WTC11 (cell line): ENCODE measurements around the gene ATP6V1C2. TPM values are rescaled to one million over a fixed set of nuclear protein-coding genes. Genes with fewer than 3 reads are reported as not detected.

ENCODE experiments used
- ATAC-seq: fragments of 200-7000 bp; cut with Tn5 transposase; 2 replicates; pipeline ENCODE4 v1.10.0; 2021; ENCODE audit warnings: mild to moderate bottlenecking, moderate library complexity
- CTCF ChIA-PET: fragments of 300-600 bp; sonication (Branson Sonifier 250); formaldehyde crosslinking; loops from one replicate; lab custom pipeline; 2021; ENCODE audit warnings: antibody characterized with exemption; lab: Charles Lee
- POLR2A ChIA-PET: fragments of 350-600 bp; sonication (Branson Sonifier 250); formaldehyde crosslinking; loops from one replicate; lab custom pipeline; 2021; ENCODE audit warnings: antibody characterized with exemption; lab: Charles Lee
- DNase-seq: peaks from one replicate; pipeline ENCODE4 v3.0.0; 2021; ENCODE audit warnings: low spot score
- H3K27ac Mint-ChIP-seq: 2 replicates; pipeline ENCODE4 v1.8.0; 2021; ENCODE audit warnings: mixed read lengths
- H3K27me3 Mint-ChIP-seq: 2 replicates; pipeline ENCODE4 v1.8.0; 2021; ENCODE audit warnings: low read depth, mild to moderate bottlenecking, moderate library complexity, mixed read lengths
- H3K36me3 Mint-ChIP-seq: 2 replicates; pipeline ENCODE4 v1.8.0; 2021; ENCODE audit warnings: mixed read lengths
- H3K4me1 Mint-ChIP-seq: 2 replicates; pipeline ENCODE4 v1.8.0; 2022; ENCODE audit warnings: mixed read lengths
- H3K4me3 Mint-ChIP-seq: 2 replicates; pipeline ENCODE4 v1.8.0; 2021; ENCODE audit warnings: mild to moderate bottlenecking, moderate library complexity, mixed read lengths
- H3K9me3 Mint-ChIP-seq: 2 replicates; pipeline ENCODE4 v1.8.0; 2021; ENCODE audit warnings: mixed read lengths
- E2F1 ChIP-seq: sonication (generic); formaldehyde crosslinking; IDR thresholded peaks from 2 replicates; pipeline ENCODE4 v1.8.0; 2022; ENCODE audit warnings: mild to moderate bottlenecking, missing genetic modification reagents
- ESRRA ChIP-seq: sonication (generic); formaldehyde crosslinking; IDR thresholded peaks from 2 replicates; pipeline ENCODE4 v1.8.1; 2022; ENCODE audit warnings: mild to moderate bottlenecking, missing genetic modification reagents, borderline replicate concordance
- FOXK1 ChIP-seq: sonication (generic); formaldehyde crosslinking; IDR thresholded peaks from 2 replicates; pipeline ENCODE4 v1.8.0; 2022; ENCODE audit warnings: mild to moderate bottlenecking, moderate library complexity, missing genetic modification reagents
- FOXP1 ChIP-seq: sonication (generic); formaldehyde crosslinking; IDR thresholded peaks from 2 replicates; pipeline ENCODE4 v1.8.0; 2022; ENCODE audit warnings: missing genetic modification reagents, mild to moderate bottlenecking, moderate library complexity, borderline replicate concordance
- IRF2 ChIP-seq: sonication (generic); formaldehyde crosslinking; IDR thresholded peaks from 2 replicates; pipeline ENCODE4 v1.8.0; 2022; ENCODE audit warnings: low read depth, missing genetic modification reagents, borderline replicate concordance
- MXD4 ChIP-seq: fragments of 250-450 bp; sonication (Bioruptor Pico); IDR thresholded peaks from 2 replicates; pipeline ENCODE4 v1.8.0; 2021; ENCODE audit warnings: mild to moderate bottlenecking, moderate library complexity, borderline replicate concordance
- MYBL2 ChIP-seq: sonication (generic); formaldehyde crosslinking; IDR thresholded peaks from 2 replicates; pipeline ENCODE4 v1.8.1; 2023; ENCODE audit warnings: mild to moderate bottlenecking, moderate library complexity, missing genetic modification reagents
- RELA ChIP-seq: sonication (generic); formaldehyde crosslinking; IDR thresholded peaks from 2 replicates; pipeline ENCODE4 v1.8.1; 2022; ENCODE audit warnings: missing genetic modification reagents, mild to moderate bottlenecking, borderline replicate concordance
- TEAD4 ChIP-seq: sonication (generic); formaldehyde crosslinking; IDR thresholded peaks from 2 replicates; pipeline ENCODE4 v1.8.0; 2022; ENCODE audit warnings: mild to moderate bottlenecking, missing genetic modification reagents
- USF1 ChIP-seq: sonication (generic); formaldehyde crosslinking; IDR thresholded peaks from 2 replicates; pipeline ENCODE4 v1.8.0; 2022; ENCODE audit warnings: mild to moderate bottlenecking, missing genetic modification reagents
- ZNF317 ChIP-seq: sonication (generic); formaldehyde crosslinking; IDR thresholded peaks from 2 replicates; pipeline ENCODE4 v1.8.1; 2023; ENCODE audit warnings: low read depth, mild to moderate bottlenecking, moderate library complexity, missing genetic modification reagents, borderline replicate concordance
- ZNF396 ChIP-seq: fragments of 250-450 bp; sonication (Bioruptor Pico); IDR thresholded peaks from 2 replicates; pipeline ENCODE4 v1.8.0; 2021; ENCODE audit warnings: mild to moderate bottlenecking, moderate library complexity, borderline replicate concordance
- ZNF425 ChIP-seq: fragments of 250-450 bp; sonication (Bioruptor Pico); conservative IDR thresholded peaks from 2 replicates; pipeline ENCODE4 v1.9.0; 2021; ENCODE audit warnings: mild to moderate bottlenecking
- ZNF671 ChIP-seq: fragments of 250-450 bp; sonication (Bioruptor Pico); IDR thresholded peaks from 2 replicates; pipeline ENCODE4 v1.8.0; 2021; ENCODE audit warnings: mild to moderate bottlenecking
- total RNA-seq: library from RNA; stranded (reverse); gene quantifications from 3 replicates; pipeline ENCODE4 v1.2.3, GENCODE V29; 2021

Gene ATP6V1C2
- total RNA-seq, 1 experiment from 2014 or later = 0.42 TPM

GRCh38 chr2:10738192-10738591, 16.8 kb downstream of the ATP6V1C2 start:
- CTCF ChIA-PET = no interaction called here
- H3K36me3 Mint-ChIP-seq = no peaks in the 10 kb centered on the region

GRCh38 chr2:10740226-10740625, 18.8 kb downstream of the ATP6V1C2 start:
- Mint-ChIP-seq H3K27me3 (no peaks in the 10 kb centered on the region; the same call in 1 of the 2 replicates), H3K27ac (no peak overlapping the region), H3K4me1 (peaks cover 3% of the 10 kb centered on the region), H3K36me3 (no peaks in the 10 kb centered on the region), H3K9me3 (no peaks in the 10 kb centered on the region), H3K4me3 (no peak overlapping the region)
- ChIA-PET CTCF (no interaction called here), POLR2A (no interaction called here)
- ATAC-seq (no peak), DNase-seq (no peak)
- no peak for TF ChIP-seq MXD4 (CRISPR knock-in tag)
- no peak for TF ChIP-seq ZNF317 (CRISPR knock-in tag)
- no peak for TF ChIP-seq FOXK1
- TF ChIP-seq ESRRA (CRISPR knock-in tag) = no peak
- TF ChIP-seq TEAD4 = no peak

More at GRCh38 chr2:10738192-10738591, 16.8 kb downstream of the ATP6V1C2 start:
- ATAC-seq (no peak), DNase-seq (no peak)
- Mint-ChIP-seq H3K4me1 (peaks cover 3% of the 10 kb centered on the region), H3K4me3 (no peak overlapping the region), H3K27ac (no peak overlapping the region), H3K27me3 (no peaks in the 10 kb centered on the region; the same call in 1 of the 2 replicates), H3K9me3 (no peaks in the 10 kb centered on the region)
- POLR2A ChIA-PET = no interaction called here
- TF ChIP-seq FOXP1 (CRISPR knock-in tag) = no peak

- no peak overlapping the region for H3K27ac Mint-ChIP-seq
- no peak for ATAC-seq
- CTCF ChIA-PET = interaction anchor here (1.2 kb wide), 1 partner anchor 390 kb away, joined by 3 read pairs; no protein-coding TSS in a partner anchor
- POLR2A ChIA-PET = no interaction called here
- peaks cover 3% of the 10 kb centered on the region for H3K4me1 Mint-ChIP-seq
- no peaks in the 10 kb centered on the region for H3K9me3 Mint-ChIP-seq
- H3K27me3 Mint-ChIP-seq = no peaks in the 10 kb centered on the region
- H3K4me3 Mint-ChIP-seq = no peak overlapping the region
- TF ChIP-seq USF1 (CRISPR knock-in tag) = no peak
- TF ChIP-seq E2F1 (CRISPR knock-in tag) = no peak
- no peak for TF ChIP-seq ZNF396
- TF ChIP-seq ZNF425 = no peak
- TF ChIP-seq ZNF671 (CRISPR knock-in tag) = no peak
- TF ChIP-seq IRF2 (CRISPR knock-in tag) = no peak
- no peak for TF ChIP-seq RELA (CRISPR knock-in tag)
- TF ChIP-seq MYBL2 (CRISPR knock-in tag) = no peak
- H3K36me3 Mint-ChIP-seq = no peaks in the 10 kb centered on the region
- DNase-seq = no peak
These were observed 19.7 kb downstream of the ATP6V1C2 start for GRCh38 chr2:10741139-10741538.

GRCh38 chr2:10742666-10743065, 21.2 kb downstream of the ATP6V1C2 start:
- Mint-ChIP-seq H3K4me1 (peaks cover 3% of the 10 kb centered on the region), H3K9me3 (no peaks in the 10 kb centered on the region), H3K27ac (no peak overlapping the region), H3K36me3 (no peaks in the 10 kb centered on the region), H3K4me3 (no peak overlapping the region), H3K27me3 (no peaks in the 10 kb centered on the region)
- ChIA-PET CTCF (no interaction called here), POLR2A (no interaction called here)
- DNase-seq = no peak
- ATAC-seq = no peak
- TF ChIP-seq TEAD4 = no peak
